HG03196 (cell line): ENCODE results near the gene NOTUM.

ENCODE experiments used
- ATAC-seq: cut with Tn5 transposase; IDR thresholded peaks from one replicate; pipeline ENCODE4 v1.9.1; 2021; ENCODE audit not compliant: unreplicated experiment

The NOTUM gene

DNA sequence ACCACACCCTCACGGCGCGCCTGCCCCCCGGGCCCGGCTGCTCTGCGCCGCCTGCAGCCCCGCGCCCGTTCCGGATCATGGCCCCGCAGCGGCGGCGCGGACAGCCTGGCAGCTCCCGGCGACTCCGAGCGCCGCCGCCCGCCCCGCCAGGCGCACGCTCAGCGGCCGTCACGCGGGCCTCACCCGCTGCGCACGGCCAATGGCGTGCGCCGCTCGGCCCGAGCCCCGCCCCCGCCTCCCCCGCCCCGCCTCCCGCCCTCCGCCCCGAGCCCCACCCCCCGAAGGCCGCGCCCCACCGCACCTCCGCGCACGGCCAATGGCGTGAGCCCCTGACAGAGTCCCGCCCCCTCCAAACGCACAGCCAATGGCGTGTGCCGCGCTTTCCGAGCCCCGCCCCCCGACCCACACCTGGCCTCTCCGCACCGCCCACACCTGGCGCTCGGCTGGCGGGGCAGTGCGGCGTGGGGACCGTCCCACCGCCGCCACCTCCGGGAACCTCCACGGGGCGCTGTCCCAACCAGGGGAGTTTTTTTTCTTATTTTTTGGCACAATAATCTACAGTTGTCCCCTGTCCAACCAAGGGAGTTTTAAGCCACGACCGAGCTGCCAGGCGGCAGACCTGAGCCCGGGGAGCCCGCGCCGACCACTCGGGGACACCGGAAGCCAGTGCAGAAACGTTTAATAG is 49.6 kb downstream of the NOTUM start, which contains the start of gene PCYT2:
PCYT2 (minus strand) TSS at position 123 of the 685 bp plus-strand sequence; CDS start at position 79, 44 bp downstream.
- peak; percentile 55 for ATAC-seq

DNA sequence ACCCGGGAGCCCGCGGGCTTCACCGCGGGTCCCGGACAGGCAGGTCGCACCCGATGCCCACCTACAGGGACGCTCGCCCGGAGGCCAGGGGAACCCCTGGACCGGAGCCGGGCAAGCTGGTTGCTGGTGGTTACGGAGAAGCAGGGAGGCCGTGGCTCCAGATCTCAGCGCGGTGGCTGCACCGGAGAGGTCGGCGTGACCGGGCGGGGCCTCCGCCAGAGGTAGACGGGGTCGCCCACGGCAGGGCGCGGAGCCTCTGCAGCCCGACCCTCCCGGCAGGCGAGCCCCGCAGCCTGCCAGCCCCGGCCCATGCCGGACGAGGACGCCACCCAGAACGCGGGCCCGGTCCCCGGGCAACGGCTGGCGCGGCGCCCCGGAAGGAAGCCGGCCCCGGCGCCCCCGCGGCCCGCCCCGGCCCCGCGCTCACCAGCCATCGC is 50.1 kb downstream of the NOTUM start:
- ATAC-seq: peak; percentile 21

DNA sequence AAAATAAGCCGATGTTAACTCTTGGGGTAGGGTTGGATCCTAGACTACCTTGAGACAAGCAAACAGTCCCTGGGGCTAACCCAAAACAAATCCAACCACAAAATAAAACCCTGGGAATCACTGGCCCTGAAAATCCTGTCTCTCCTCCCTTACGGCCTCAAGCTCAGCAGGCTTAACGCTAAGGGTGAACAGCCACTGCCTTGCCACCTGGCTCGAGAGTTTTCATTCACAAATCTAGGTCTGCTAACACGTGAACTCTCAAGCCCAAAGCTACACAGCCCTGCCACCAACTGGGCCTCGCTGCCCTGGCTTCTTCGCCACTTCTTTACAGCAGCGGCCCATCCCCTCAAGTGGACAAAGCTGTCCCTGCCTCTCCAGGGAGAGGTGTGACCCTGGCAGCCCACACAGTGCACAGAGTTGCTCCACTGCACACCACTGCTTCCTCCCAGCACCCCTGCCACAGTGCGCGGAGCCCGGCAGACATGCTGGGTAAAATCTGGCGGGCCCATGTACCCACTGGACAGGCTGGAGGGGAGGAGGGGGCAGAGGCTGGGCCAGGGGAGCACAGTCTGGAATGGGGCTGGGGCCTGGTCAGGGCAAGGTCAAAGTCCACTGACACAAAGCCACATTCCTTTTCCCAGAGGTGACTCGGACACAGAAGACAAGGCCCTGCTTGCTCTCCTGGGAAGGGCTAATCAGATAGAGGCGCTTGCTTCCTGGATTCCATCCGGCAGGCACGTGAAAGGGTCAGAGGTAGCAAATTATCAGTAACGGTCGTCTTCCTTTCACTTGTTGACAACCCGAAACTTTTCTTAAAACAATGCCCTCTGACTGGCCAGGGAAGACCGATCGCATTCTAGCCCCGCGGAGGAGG is 50.8 kb downstream of the NOTUM start:
- no peak for ATAC-seq

DNA sequence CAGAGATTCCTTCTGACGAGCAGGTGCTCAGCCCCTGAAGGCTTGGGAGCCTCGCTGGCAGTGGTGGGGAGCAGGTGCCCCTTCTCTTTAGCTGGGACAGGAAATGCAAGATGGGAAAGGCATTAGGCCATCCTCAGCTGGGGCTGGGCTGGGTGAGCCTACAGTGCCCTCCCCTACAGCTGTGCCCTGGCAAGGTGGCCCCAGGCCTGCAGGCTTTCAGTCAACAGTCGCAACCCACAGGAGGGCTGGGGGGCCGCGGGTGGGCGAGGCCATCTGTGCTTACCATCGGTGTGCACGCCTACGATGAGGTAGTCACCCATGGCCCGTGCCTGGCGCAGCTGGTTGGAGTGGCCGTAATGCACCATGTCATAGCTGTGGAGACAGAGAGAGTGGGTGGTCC is 51.8 kb downstream of the NOTUM start:
- ATAC-seq: no peak

DNA sequence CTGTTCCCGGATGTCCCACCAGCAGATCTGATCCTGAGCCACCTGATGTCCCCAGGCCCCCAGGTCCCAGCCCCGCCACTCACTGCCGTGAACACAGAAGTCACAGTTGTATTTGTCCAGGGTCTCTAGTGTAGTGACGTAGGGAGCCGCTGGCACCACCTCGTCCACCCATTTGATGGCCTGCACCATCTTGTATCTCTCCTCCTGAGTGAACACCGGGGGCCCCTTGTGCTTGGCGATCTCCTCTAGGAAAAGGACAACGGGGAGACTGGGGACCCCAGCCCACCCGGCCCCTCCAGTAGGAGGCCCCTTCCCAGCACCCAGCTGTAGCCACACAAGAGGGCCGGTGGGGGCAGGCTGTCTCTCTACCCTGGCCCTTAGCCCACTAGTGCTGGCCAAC is 52.2 kb downstream of the NOTUM start:
- ATAC-seq: no peak

DNA sequence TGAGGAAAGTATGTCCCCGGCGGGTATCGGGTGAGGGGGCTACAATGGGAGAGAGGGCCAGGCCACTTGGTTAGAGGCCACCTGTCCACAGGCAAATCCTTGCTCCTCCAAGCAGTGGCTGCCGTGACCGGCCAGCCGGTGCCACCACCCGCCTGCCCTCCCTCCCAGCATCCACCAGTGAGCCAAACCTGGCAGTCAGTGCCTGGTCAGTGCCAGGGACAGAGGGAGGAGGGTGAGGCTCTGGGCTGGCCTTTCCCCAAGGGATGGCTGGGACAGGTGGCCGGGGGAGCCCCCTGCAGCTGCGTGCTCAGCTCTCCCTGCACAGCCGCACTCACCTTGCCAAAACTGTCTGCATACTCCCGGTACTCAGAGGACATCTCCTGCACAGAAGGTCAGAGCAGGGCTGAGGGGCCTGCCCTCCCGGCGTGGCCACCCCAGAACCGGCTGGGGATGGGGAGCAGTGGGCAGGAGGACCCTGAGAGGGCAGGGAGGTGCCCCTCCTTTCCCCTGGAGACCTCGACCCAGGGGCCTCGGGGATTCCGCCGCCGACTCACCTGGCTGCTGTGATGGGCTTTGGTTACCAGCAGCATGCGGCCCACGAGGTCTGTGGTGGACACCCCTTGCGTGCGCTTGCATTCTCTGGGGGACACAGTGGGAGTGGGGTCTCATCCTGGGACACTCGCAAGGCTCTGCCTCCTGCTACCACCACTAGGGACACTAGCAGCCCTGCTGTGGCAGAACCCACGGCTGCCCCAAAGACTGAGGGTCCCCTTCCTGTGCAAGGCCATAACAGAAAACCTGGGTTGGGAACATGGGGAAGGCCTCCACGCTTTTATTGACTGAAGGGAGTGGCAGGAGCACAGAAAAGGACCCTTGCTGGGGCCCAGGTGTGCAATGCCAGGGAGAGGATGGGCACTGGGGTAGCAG is 53.5 kb downstream of the NOTUM start:
- ATAC-seq: no peak

DNA sequence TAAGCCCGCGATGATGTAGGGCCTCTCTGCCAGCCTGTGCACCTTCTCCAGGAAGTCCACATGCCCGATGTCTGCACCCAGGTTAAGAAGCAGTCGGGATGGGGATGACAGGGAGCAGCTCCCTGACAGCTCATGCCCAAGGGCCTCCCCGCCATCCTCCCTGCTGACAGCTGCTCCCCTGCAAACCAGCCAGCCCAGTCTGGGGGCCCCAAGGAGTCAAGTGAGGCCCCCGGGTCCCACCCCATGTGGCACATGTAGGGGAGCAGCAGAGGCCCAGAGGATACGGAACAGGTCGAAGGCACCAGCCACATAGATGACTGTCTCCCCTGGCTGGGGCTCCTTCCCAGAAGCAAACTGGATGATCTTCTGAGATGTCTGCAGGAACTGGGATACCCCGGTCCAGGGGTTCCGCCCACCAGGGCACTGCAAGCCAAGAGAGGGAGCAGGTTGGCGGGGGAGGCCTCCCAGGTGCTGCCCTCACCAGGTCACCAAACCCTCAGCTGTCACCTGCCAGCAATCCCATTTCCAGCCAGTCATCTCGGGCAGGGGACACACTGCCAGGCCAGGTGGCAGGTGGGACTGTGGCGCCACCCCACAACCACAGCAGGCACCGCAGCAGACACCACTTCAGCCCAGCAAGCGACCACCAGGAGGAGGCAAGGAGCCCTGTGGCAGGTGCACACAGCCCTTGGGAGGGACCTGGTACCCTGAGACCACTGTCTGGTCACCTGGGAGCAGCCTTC is 54.3 kb downstream of the NOTUM start:
- no peak for ATAC-seq

DNA sequence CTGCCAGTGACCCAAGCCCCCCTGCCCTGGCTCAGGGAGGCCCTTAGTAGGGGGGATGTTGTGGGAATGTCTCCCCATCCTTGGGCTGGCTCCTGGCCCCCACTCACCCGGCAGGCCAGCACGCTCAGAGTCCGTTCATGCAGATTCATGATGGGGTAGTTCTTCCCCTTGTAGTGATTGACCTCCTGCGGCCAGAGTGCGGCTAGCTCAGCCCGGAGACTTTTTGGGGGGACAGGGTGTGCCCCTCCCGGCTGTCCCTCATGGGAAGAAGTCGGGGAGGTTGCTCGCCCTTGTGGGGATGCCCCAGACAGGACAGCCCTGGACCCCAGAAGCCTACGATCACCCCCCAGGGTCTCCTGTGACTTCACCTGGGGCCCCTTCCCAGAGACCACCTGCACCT is 55.0 kb downstream of the NOTUM start:
- ATAC-seq: no peak

DNA sequence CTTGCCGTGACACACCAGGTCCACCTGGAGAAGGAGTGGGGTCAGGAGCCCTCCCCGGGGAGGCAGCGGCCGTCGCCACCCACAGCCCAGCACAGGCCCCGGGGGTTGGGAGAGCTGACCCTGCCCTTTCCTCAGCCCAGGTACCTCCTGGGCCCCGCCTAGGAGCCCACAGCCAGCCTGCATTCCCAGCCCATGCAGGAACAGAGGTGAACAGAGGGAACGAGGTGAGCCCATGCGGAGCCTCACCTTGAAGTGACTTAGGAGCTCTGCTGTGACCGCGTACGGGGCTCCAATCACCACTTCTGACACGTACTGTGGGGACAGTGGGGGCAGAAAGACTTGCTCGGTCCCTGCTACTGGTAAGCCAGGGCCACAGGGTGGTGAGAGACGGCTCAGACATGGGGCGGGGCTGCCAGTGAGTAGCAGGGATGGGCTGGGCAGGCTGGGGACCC is 55.5 kb downstream of the NOTUM start:
- ATAC-seq: no peak

DNA sequence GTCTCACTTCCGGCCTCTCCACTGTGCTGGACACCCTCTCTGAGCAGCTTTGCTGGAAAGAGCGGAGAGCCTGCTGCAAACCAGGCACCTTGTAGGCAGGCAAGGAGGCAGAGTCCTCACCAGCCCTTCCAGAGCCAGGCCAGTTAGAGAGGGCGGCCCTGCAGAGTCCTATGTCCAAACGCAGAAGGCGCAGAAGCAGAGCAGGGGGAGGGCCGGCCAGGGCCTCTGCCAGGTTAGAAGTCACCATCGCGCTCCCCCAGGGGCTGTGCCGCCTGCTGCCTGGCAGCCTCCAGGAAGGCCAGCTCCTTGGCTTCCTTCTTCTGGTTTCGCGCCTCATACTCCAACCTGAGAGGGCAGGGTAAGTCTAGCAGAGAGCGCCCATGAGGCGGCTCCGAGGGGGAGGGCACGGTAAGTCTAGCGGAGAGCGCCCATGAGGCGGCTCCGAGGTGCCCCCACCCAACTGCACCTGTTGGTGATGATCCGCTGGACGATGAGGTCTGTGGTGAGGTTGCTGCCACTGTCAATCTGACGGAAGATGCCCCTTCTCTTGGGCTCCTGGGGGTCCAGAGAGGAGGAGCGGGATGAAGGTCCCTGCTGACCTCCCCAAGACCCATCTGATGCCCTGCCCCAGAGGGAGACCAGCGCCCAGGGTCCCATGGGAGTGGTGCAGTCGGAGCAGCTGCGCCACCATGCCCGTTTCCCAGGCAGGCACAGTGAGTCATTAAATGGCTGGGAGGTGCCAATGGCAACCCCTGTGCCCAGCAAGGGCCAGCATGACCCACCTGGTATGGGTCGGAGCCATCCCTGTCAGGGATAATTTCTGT is 56.2 kb downstream of the NOTUM start:
- no peak for ATAC-seq

DNA sequence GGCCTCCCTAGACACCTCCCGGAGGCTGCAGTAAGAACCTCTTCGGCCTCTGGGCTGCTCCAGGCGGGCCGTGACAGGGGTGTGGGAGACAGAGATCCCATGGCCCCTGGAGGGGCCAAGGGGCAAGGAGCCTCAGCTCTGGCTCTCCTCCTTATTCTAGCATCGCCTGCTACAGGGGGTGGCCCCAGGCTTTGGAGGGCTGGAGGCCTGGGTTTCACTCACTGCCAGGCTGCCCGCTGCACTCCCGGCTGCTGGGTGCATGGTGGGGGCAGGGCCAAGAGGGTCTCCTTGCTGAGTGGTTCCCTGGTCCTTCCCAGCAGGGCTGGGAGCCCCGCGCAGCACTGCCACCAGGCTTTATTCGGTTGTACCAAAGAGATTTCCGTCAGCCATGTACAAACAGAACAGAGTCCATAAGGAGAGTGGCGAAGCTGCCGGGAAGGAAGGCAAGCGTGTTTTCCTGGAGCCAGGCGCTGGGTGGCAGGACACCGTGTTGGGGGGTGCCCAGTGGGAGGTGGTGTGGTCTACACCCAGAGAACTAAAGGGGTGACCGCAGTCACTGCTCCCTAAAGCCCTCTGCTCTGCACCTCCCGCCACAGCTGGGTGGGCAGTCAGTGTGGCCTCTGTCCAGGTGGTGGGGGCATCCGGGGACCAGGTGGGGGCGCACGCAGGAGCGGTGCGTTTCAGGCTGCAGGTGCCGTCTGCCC is 56.9 kb downstream of the NOTUM start:
- no peak for ATAC-seq

DNA sequence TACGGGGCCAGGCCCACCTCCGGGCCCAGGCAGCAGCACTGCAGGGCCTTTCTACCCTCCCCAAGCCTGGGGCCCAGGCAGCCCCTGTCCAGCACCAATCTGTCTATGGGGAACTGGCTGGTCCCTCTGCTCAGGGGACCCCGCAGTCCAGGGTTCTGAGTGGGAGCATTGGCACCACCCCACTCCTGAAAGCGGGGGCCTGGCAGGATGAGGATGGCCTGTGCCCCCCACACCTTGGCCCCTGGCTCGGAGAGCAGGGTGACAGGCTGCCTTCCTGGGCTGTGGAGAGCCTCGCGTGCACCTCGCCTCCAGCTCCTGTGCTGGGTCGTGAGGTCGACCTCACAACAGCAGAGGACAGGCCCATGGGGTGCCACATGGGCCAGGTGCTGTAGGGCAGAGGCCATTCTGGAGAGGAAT is 57.6 kb downstream of the NOTUM start:
- no peak for ATAC-seq

DNA sequence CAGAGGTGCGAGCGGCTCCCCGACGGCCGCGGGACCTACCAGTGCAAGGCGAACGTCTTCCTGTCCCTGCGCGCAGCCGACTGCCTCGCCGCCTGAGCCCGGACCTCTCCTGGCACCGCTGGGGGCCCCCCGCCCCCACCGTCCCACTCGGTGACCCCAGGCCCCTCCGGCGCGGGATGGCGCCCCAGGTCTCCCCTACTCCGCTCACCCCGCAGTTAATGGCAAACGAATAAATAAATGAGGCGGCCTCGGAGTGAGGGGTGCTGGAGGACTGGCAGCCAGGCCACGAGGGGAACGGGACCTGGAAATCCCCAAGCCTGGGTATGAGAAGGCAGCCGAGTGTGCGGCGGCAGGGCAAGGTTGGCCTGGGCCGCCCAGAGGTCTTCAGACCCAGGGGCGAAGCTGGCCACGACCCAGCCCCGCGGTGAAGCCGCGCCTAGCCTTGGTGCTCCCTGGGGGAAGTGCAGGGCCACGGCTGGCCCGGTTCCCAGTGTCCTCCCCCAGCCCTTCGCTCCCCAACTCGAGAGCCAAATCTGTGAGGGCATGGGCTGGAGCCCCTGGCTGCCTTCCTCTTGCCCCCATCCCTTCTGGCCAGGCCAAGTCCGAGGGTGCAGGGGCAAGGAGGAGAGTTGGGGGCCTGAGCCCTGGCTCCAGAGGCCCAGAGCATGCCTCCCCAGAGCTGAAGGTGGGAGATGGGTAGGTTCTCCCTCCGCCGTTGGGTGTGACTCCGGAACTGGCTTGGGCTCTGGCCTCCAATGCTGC is 58.2 kb downstream of the NOTUM start:
- no peak for ATAC-seq
